OCI-LY1 (cell line): ENCODE results near the gene OR4K2.

Experiments used
- H2AFZ ChIP-seq: fragments of 200-600 bp; sonication (generic), shearing (Covaris generic); 2 replicates; pipeline ENCODE4 v1.6.0; 2014; ENCODE audit warnings: antibody characterized with exemption, mild to moderate bottlenecking, low read length
- H3F3A ChIP-seq: fragments of 200-600 bp; sonication (generic), shearing (Covaris generic); 2 replicates; pipeline ENCODE4 v1.6.0; 2014; ENCODE audit warnings: mild to moderate bottlenecking, antibody characterized with exemption, low read length, moderate library complexity; ENCODE audit not compliant: insufficient read depth
- H3K27ac ChIP-seq: fragments of 200-600 bp; sonication (generic); 2 replicates; pipeline ENCODE4 v1.5.1; 2014; ENCODE audit warnings: low read length, mixed run types, mild to moderate bottlenecking, low read depth; ENCODE audit not compliant: poor library complexity, severe bottlenecking
- H3K27me3 ChIP-seq: fragments of 200-600 bp; sonication (generic); 2 replicates; pipeline ENCODE4 v1.6.0; 2014; ENCODE audit warnings: antibody characterized with exemption, mild to moderate bottlenecking, low read length, moderate library complexity; ENCODE audit not compliant: insufficient read depth
- H3K36me3 ChIP-seq: fragments of 200-600 bp; sonication (generic); 2 replicates; pipeline ENCODE4 v1.6.1; 2014; ENCODE audit warnings: mild to moderate bottlenecking, antibody characterized with exemption, low read length, moderate library complexity, mixed read lengths; ENCODE audit not compliant: insufficient read depth
- H3K4me1 ChIP-seq: fragments of 200-600 bp; sonication (generic); 2 replicates; pipeline ENCODE4 v1.5.1; 2014; ENCODE audit warnings: mild to moderate bottlenecking, low read length, moderate library complexity; ENCODE audit not compliant: insufficient read depth, severe bottlenecking
- H3K4me2 ChIP-seq: fragments of 200-600 bp; sonication (generic), shearing (Covaris generic); 2 replicates; pipeline ENCODE4 v1.6.1; 2014; ENCODE audit warnings: low read length
- H3K4me3 ChIP-seq: fragments of 200-600 bp; sonication (generic); 2 replicates; pipeline ENCODE4 v1.5.1; 2014; ENCODE audit warnings: low read length, low read depth, mild to moderate bottlenecking, mixed read lengths; ENCODE audit not compliant: poor library complexity, severe bottlenecking
- H3K79me2 ChIP-seq: fragments of 200-600 bp; shearing (Covaris generic); 2 replicates; pipeline ENCODE4 v1.6.1; 2016; ENCODE audit warnings: mixed run types, low read length, mixed read lengths; ENCODE audit not compliant: insufficient read depth
- H3K9ac ChIP-seq: fragments of 200-600 bp; sonication (generic), shearing (Covaris generic); 2 replicates; pipeline ENCODE4 v1.6.1; 2014; ENCODE audit warnings: mild to moderate bottlenecking, low read length, mixed read lengths
- H3K9me2 ChIP-seq: fragments of 200-600 bp; sonication (generic), shearing (Covaris generic); 2 replicates; pipeline ENCODE4 v1.6.1; 2014; ENCODE audit warnings: low read depth, mild to moderate bottlenecking, low read length, mixed read lengths
- H3K9me3 ChIP-seq: fragments of 200-600 bp; shearing (Covaris generic); 2 replicates; pipeline ENCODE4 v1.6.1; 2014; ENCODE audit warnings: low read length, mixed read lengths
- H4K20me1 ChIP-seq: fragments of 200-600 bp; sonication (generic), shearing (Covaris generic); 2 replicates; pipeline ENCODE4 v1.6.0; 2016; ENCODE audit warnings: mild to moderate bottlenecking, low read length; ENCODE audit not compliant: insufficient read depth
- EZH2 ChIP-seq: fragments of 200-600 bp; sonication (generic), shearing (Covaris generic); IDR thresholded peaks from 2 replicates; pipeline ENCODE4 v1.8.0; 2017; ENCODE audit warnings: borderline replicate concordance, mixed run types, mild to moderate bottlenecking, antibody characterized with exemption, low read length, moderate library complexity, mixed read lengths
- TF ChIP-seq, protein P1 (sequence below): fragments of 200-600 bp; sonication (generic), shearing (Covaris generic); IDR thresholded peaks from 2 replicates; pipeline ENCODE4 v1.5.1; 2017; ENCODE audit warnings: mild to moderate bottlenecking, antibody characterized with exemption, low read length, moderate library complexity, mixed read lengths

OR4K2 gene

DNA sequence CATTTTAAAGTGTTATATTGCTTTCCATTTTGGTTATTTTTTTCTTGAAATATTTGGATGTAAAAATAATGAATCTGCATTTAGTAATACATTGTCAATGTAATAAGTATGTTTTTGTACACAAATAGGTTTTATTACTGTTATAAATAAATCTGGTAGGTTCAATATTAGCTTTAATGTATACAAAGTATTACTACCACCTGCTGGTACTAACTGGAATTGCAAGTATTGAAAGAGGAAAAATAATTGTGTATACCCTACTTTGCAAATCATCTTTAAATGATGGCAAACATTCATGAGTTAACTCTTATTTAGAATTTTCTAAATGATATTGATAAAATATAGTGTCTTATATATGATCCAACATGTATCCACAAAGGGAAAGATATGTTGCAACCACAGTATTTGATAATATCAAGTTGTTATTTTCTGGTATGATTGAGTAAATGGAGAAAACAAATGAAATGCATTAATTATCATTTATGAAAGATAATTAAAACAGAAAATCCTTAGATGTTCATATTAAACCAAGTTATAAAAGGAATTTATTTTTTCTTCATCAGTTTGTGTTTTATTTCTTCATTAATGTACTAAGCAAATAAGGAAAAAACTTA is 3.2 kb downstream of the OR4K2 start:
- no peak for TF ChIP-seq EZH2
- TF ChIP-seq, protein P1, sequence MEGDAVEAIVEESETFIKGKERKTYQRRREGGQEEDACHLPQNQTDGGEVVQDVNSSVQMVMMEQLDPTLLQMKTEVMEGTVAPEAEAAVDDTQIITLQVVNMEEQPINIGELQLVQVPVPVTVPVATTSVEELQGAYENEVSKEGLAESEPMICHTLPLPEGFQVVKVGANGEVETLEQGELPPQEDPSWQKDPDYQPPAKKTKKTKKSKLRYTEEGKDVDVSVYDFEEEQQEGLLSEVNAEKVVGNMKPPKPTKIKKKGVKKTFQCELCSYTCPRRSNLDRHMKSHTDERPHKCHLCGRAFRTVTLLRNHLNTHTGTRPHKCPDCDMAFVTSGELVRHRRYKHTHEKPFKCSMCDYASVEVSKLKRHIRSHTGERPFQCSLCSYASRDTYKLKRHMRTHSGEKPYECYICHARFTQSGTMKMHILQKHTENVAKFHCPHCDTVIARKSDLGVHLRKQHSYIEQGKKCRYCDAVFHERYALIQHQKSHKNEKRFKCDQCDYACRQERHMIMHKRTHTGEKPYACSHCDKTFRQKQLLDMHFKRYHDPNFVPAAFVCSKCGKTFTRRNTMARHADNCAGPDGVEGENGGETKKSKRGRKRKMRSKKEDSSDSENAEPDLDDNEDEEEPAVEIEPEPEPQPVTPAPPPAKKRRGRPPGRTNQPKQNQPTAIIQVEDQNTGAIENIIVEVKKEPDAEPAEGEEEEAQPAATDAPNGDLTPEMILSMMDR: peak; percentile 86

DNA sequence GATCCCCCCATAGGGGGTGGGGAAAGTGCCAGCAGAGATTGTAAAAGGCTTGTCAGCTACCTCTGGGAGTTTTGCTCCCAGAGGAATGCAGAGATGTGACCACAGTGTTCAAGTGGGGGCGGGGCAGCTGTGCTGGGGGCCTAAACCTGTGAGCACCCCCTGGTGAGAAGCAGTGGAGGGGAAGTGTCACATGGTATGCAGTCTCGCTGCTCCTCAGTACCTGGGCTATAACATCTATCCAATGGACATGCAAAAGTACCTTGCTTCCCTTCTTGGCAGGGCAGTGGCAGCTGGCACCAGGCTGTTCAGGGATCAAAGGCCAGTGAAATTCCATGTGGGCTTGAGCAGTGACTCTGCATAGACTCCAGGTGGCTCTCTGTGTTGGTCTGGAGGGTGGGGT is 20.3 kb downstream of the OR4K2 start:
- Histone ChIP-seq H3K4me3 (no peak overlapping the region), H3K4me1 (no peaks in the 10 kb centered on the region), H4K20me1 (no peaks in the 10 kb centered on the region), H3F3A (no peaks in the 10 kb centered on the region), H3K9me3 (peaks cover 23% of the 10 kb centered on the region; the same call in 1 of the 2 replicates), H3K27me3 (no peaks in the 10 kb centered on the region), H3K79me2 (no peaks in the 10 kb centered on the region), H3K36me3 (no peaks in the 10 kb centered on the region), H3K27ac (no peak overlapping the region), H3K9ac (no peak overlapping the region), H3K9me2 (no peaks in the 10 kb centered on the region), H2AFZ (no peak overlapping the region), H3K4me2 (no peak overlapping the region)
- no peak for TF ChIP-seq EZH2
- TF ChIP-seq, protein P1: no peak

More for the DNA sequence above, 3.2 kb downstream of the OR4K2 start:
- Histone ChIP-seq H3K36me3 (no peaks in the 10 kb centered on the region), H3F3A (no peaks in the 10 kb centered on the region), H3K9ac (no peak overlapping the region), H3K4me1 (no peaks in the 10 kb centered on the region), H3K9me3 (no peaks in the 10 kb centered on the region), H3K27me3 (no peaks in the 10 kb centered on the region), H3K4me3 (no peak overlapping the region), H4K20me1 (no peaks in the 10 kb centered on the region), H2AFZ (no peak overlapping the region), H3K27ac (no peak overlapping the region), H3K9me2 (no peaks in the 10 kb centered on the region), H3K79me2 (no peaks in the 10 kb centered on the region), H3K4me2 (no peak overlapping the region)

DNA sequence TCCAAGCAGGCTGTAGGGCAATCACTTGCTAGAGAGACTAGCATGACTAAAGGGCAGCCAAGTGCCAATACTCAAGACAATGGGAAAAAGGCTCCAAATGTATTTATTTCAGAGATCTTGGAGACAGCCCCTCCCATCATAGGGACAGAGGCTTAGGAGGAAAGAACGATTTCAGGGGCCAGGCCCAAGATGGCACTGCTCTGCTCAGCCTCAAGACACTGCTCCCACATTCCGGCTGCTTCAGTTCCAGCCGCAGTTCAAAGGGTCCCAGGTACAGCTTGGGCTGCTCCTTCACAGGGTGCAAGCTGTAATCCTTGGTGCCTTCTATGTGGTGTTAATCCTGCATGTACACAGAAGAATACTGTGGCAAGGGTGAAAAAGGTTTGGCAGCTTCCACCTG is 26.1 kb downstream of the OR4K2 start:
- no peak for TF ChIP-seq EZH2
- TF ChIP-seq, protein P1: no peak
- H3K36me3 ChIP-seq: no peaks in the 10 kb centered on the region
- no peaks in the 10 kb centered on the region for H3K27me3 ChIP-seq
- peaks cover 15% of the 10 kb centered on the region; the same call in 1 of the 2 replicates for H3K9me3 ChIP-seq
- H3K4me2 ChIP-seq: no peak overlapping the region
- no peaks in the 10 kb centered on the region for H3K79me2 ChIP-seq
- H3K4me1 ChIP-seq: no peaks in the 10 kb centered on the region
- no peaks in the 10 kb centered on the region for H3F3A ChIP-seq
- no peaks in the 10 kb centered on the region for H4K20me1 ChIP-seq
- no peaks in the 10 kb centered on the region; the same call in 1 of the 2 replicates for H3K9me2 ChIP-seq
- H3K9ac ChIP-seq: no peak overlapping the region
- no peak overlapping the region for H3K27ac ChIP-seq
- H3K4me3 ChIP-seq: no peak overlapping the region
- no peak overlapping the region for H2AFZ ChIP-seq
